IPS-15b (cell line): ENCODE measurements around the gene DNASE1.

Experiments used
- H3K27me3 ChIP-seq: one replicate; pipeline ENCODE4 v1.6.1; 2013; ENCODE audit warnings: low read length; ENCODE audit not compliant: control insufficient read depth, insufficient read depth
- H3K36me3 ChIP-seq: one replicate; pipeline ENCODE4 v1.6.1; 2013; ENCODE audit warnings: low read length; ENCODE audit not compliant: control insufficient read depth, insufficient read depth
- H3K4me1 ChIP-seq: one replicate; pipeline ENCODE4 v1.6.1; 2013; ENCODE audit warnings: mild to moderate bottlenecking, low read length; ENCODE audit not compliant: control insufficient read depth, insufficient read depth
- H3K4me3 ChIP-seq: one replicate; pipeline ENCODE4 v1.5.1; 2013; ENCODE audit warnings: low read depth, low read length
- H3K9ac ChIP-seq: one replicate; pipeline ENCODE4 v1.6.1; 2013; ENCODE audit warnings: low read depth, mild to moderate bottlenecking, low read length
- H3K9me3 ChIP-seq: one replicate; pipeline ENCODE4 v1.6.1; 2013; ENCODE audit warnings: mild to moderate bottlenecking, low read length; ENCODE audit not compliant: control insufficient read depth, insufficient read depth

DNASE1 gene

DNA sequence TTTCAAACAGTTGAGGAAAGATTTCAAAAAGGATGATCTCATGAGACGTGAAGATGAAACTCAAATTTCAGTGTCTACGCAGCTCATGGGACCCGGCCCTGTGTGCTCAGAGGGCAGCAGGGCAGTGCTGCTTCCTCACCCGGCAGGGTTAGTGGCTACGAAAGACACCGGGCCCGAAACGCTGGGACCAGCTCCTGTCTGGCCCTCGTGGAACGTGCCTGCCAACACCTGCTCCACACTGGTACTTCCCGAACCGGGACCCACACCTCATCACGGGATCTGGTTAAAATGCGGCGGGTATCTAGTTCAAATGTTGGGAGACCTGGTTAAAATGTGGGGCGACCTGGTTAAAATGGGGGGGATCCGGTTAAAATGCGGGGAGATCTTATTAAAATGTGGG is 18.7 kb downstream of the DNASE1 start:
- Histone ChIP-seq H3K4me1 (no peaks in the 10 kb centered on the region), H3K27me3 (no peaks in the 10 kb centered on the region), H3K4me3 (no peak overlapping the region), H3K36me3 (peaks cover 70% of the 10 kb centered on the region), H3K9me3 (no peaks in the 10 kb centered on the region), H3K9ac (no peak overlapping the region)

GRCh38 chr16:3673676-3674377 is 19.3 kb downstream of the DNASE1 start:
- H3K36me3 ChIP-seq: peaks cover 73% of the 10 kb centered on the region
- H3K4me1 ChIP-seq: no peaks in the 10 kb centered on the region
- no peaks in the 10 kb centered on the region for H3K27me3 ChIP-seq
- no peak overlapping the region for H3K9ac ChIP-seq
- no peaks in the 10 kb centered on the region for H3K9me3 ChIP-seq
- H3K4me3 ChIP-seq: no peak overlapping the region

DNA sequence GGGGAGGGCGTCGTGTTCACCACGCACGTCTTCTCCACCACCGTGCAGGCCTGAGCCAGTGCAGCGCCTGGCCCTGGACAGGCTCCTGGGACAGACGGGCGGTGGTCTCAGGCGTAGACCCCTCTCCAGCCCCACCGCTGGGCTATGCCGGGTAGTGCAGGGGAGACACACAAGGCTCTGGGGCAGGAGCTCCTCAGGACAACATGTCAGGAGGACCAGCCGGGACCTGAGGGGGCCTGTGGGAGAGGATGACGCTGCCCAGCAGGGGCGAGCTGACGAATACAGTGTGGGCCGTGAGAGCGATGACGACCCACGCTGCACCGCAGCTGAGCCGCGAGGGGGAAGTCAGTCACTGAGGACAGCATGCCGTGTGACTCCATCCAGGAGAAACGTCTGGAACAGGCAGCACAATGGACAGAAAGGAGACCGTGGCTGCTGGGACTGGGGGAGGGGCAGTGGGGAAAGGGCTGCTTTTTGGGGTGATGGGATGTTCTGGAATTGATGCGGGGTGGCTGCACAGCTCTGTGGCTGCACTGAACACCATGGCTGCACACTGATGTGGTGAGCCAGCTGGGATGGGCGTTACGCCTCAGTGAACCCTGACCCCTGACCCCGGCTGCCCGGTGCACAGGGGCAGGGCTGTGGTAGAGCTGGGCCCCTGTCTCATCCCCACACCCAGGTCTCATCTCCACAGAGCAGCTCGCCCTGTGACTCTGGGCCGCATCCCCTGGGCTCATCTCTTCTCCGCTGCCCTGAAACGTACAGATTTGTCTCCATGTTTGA is 20.2 kb downstream of the DNASE1 start:
- Histone ChIP-seq H3K36me3 (peaks cover 76% of the 10 kb centered on the region), H3K4me3 (no peak overlapping the region), H3K9me3 (no peaks in the 10 kb centered on the region), H3K27me3 (no peaks in the 10 kb centered on the region), H3K4me1 (no peaks in the 10 kb centered on the region), H3K9ac (no peak overlapping the region)

DNA sequence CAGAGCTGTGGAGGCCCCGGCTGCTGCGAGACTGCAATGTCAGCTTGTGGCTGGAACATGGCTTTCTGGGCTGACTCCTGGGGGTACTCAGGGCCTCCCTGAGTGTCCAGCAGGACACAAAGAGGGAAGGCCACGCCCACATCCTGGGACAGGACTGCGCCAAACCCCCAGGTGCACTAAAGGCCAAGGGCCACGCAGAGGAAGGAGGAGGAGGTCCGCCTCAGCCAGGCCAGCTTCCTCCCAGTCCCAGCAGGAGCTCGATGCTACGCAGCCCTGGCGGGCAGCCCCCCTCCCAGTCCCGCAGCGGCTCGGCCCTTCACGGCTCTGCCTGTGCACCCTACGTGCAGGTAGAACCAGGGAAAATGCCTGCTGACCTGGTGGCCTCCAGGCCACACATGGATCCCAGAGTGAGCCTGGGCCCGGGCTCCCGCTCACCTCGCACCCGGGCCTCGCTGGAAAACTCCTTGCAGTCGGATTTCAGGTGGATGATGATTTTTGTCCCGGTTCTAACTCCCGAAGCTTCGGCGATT is 21.2 kb downstream of the DNASE1 start:
- no peak overlapping the region for H3K4me3 ChIP-seq
- H3K9me3 ChIP-seq: no peaks in the 10 kb centered on the region
- peaks cover 75% of the 10 kb centered on the region for H3K36me3 ChIP-seq
- H3K9ac ChIP-seq: no peak overlapping the region
- no peaks in the 10 kb centered on the region for H3K27me3 ChIP-seq
- H3K4me1 ChIP-seq: no peaks in the 10 kb centered on the region

GRCh38 chr16:3677994-3678393 is 23.5 kb downstream of the DNASE1 start:
- Histone ChIP-seq H3K4me3 (no peak overlapping the region), H3K9ac (no peak overlapping the region), H3K27me3 (no peaks in the 10 kb centered on the region), H3K4me1 (no peaks in the 10 kb centered on the region), H3K36me3 (peaks cover 55% of the 10 kb centered on the region), H3K9me3 (no peaks in the 10 kb centered on the region)

GRCh38 chr16:3681206-3681605 is 26.7 kb downstream of the DNASE1 start:
- H3K27me3 ChIP-seq: no peaks in the 10 kb centered on the region
- peaks cover 45% of the 10 kb centered on the region for H3K36me3 ChIP-seq
- H3K4me1 ChIP-seq: no peaks in the 10 kb centered on the region
- no peak overlapping the region for H3K9ac ChIP-seq
- no peaks in the 10 kb centered on the region for H3K9me3 ChIP-seq
- no peak overlapping the region for H3K4me3 ChIP-seq

- Histone ChIP-seq H3K27me3 (no peaks in the 10 kb centered on the region), H3K4me3 (no peak overlapping the region), H3K4me1 (peaks cover 2% of the 10 kb centered on the region), H3K36me3 (peaks cover 29% of the 10 kb centered on the region), H3K9ac (no peak overlapping the region), H3K9me3 (no peaks in the 10 kb centered on the region)
Observed at GRCh38 chr16:3687021-3687420, 32.5 kb downstream of the DNASE1 start.

DNA sequence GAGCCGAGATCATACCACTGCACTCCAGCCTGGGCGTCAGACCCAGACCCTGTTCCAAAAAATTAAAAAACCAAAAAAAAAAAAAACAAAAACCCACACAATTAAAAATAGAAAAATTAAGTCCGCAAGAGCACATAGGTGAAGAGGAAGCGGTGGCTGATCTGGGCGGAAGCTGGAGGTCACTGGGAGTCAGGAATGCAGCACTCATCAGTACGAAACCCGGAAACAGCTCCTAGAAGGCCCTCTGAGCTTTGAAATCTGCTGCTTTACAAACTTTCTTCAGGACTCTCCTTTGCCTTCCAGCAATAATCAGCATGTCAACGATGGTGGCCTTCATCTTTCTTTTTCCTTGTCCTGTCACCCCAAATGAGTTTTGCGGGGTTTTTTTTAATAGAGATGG is 33.3 kb downstream of the DNASE1 start:
- peaks cover 2% of the 10 kb centered on the region for H3K4me1 ChIP-seq
- peaks cover 29% of the 10 kb centered on the region for H3K36me3 ChIP-seq
- H3K4me3 ChIP-seq: no peak overlapping the region
- H3K27me3 ChIP-seq: no peaks in the 10 kb centered on the region
- H3K9me3 ChIP-seq: no peaks in the 10 kb centered on the region
- no peak overlapping the region for H3K9ac ChIP-seq

GRCh38 chr16:3689731-3690130 is 35.2 kb downstream of the DNASE1 start:
- H3K4me1 ChIP-seq: peaks cover 2% of the 10 kb centered on the region
- peaks cover 32% of the 10 kb centered on the region for H3K36me3 ChIP-seq
- no peaks in the 10 kb centered on the region for H3K27me3 ChIP-seq
- H3K9ac ChIP-seq: no peak overlapping the region
- no peaks in the 10 kb centered on the region for H3K9me3 ChIP-seq
- H3K4me3 ChIP-seq: no peak overlapping the region

DNA sequence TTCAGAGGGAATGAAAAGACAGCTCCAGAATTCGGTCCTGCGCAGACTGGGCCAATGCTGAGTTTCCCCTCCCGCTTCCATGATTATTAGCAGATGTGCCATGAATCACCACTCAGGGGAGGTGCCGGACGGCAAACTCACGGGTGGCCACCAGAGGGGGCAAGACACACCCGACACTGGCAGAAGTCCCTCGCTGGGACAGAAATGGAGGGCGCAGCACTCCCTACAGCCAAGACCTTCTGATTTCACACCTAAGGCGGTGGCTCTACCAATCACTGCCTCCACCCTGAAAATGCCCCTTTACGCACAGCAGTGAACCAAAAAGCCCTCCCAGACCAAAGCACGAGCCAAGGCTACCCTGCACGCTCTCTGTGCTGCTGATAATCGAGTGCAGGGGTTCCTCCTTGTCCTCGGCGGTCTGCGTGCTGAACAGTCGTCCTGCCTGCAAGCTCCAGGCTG is 36.0 kb downstream of the DNASE1 start:
- H3K9ac ChIP-seq: no peak overlapping the region
- H3K4me1 ChIP-seq: peaks cover 2% of the 10 kb centered on the region
- no peaks in the 10 kb centered on the region for H3K9me3 ChIP-seq
- peaks cover 25% of the 10 kb centered on the region for H3K36me3 ChIP-seq
- H3K27me3 ChIP-seq: no peaks in the 10 kb centered on the region
- H3K4me3 ChIP-seq: no peak overlapping the region

DNA sequence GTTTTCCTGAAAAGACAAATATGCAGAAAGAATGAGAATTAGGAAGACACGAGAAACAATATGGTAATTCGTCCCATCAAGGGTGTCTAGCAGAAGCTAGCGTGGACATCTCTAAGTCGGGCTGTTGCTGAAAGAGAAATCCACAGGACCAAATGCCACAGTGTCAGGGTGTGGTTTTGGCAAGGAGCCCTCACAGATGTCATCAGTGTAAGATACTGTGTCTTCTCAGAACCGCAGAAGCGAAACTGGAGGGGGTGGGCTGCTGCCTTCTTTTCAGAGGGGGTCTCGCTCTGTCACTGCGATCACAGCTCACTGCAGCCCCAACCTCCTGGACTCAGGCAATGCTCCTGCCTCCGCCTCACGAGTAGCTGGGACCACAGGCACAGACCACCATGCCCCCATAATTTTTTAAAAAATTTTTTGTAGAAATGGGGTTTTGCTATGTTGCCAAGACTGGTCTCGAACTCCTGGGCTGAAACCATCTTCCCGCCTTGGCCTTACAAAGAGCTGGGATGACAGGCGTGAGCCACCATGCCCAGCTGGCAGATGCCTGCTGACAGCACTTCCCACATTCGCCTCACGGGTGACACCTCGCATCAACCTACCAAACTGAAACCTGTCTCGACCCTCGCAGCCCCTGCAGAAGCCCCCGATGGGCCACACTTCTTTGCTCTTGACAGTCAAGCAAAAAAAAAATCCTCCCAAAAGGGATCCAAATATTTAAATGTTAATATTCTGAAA is 36.7 kb downstream of the DNASE1 start:
- peaks cover 18% of the 10 kb centered on the region for H3K36me3 ChIP-seq
- peaks cover 2% of the 10 kb centered on the region for H3K4me1 ChIP-seq
- H3K4me3 ChIP-seq: no peak overlapping the region
- no peak overlapping the region for H3K9ac ChIP-seq
- no peaks in the 10 kb centered on the region for H3K27me3 ChIP-seq
- no peaks in the 10 kb centered on the region for H3K9me3 ChIP-seq
